Measurements from ENCODE around the gene RBM26. TPM values are rescaled to one million over a fixed set of nuclear protein-coding genes. Genes with fewer than 3 reads are reported as not detected.
A peak's percentile ranks its signal among the peaks of the same experiment; 100 is the strongest.

The RBM26 gene
- total and polyA plus RNA-seq, 2 experiments from 2014 or later, result 19.3 to 45.9 TPM

- H3K79me2 ChIP-seq, result peaks cover 45% of the 10 kb centered on the region
- H3K9me2 ChIP-seq (replicated peaks; ENCODE audit: insufficient read depth), result no peaks in the 10 kb centered on the region
- peak overlapping the region; percentile 100 for H3K27ac ChIP-seq
- no peaks in the 10 kb centered on the region for H3K27me3 ChIP-seq
- H3K9me3 ChIP-seq (ENCODE audit: low read depth), result no peaks in the 10 kb centered on the region
- H2AFZ ChIP-seq, result no peak overlapping the region
- H3K4me3 ChIP-seq, result peak overlapping the region; percentile 89
- 82% methylated on average over 4 of the region's 4 CpGs for WGBS (ENCODE audit: low lambda C conversion rate, missing lambda C conversion rate)
- TF ChIP-seq EZH2phosphoT487 (IDR thresholded peaks at IDR 0.05; ENCODE audit: low read depth, severe bottlenecking, unreplicated experiment), result no peak
- TF ChIP-seq EZH2 (IDR thresholded peaks at IDR 0.05; ENCODE audit: borderline replicate concordance), result no peak
- no peak for TF ChIP-seq CTCF (IDR thresholded peaks at IDR 0.05; ENCODE audit: poor library complexity)
- no peaks in the 10 kb centered on the region for H3K36me3 ChIP-seq (replicated peaks; ENCODE audit: insufficient read depth, low read depth)
- H3K4me2 ChIP-seq, result peak overlapping the region; percentile 80
- DNase-seq (ENCODE audit: low spot score), result no peak
- H4K20me1 ChIP-seq (ENCODE audit: insufficient read depth, poor library complexity, severe bottlenecking), result peaks cover 24% of the 10 kb centered on the region
- peaks cover 32% of the 10 kb centered on the region for H3K4me1 ChIP-seq (ENCODE audit: insufficient read depth)
Measured at GRCh38 chr13:79407349-79407979, 1.4 kb upstream of the RBM26 start.

GRCh38 chr13:79406597-79406908, 498 bp upstream of the RBM26 start:
- no peak for DNase-seq (ENCODE audit: low spot score)
- Histone ChIP-seq H3K36me3 (replicated peaks; ENCODE audit: insufficient read depth, low read depth) (no peaks in the 10 kb centered on the region), H3K9me2 (replicated peaks; ENCODE audit: insufficient read depth) (no peaks in the 10 kb centered on the region), H3K4me3 (peak overlapping the region; percentile 89), H3K9me3 (ENCODE audit: low read depth) (no peaks in the 10 kb centered on the region), H3K4me2 (peak overlapping the region; percentile 80), H3K4me1 (ENCODE audit: insufficient read depth) (peaks cover 39% of the 10 kb centered on the region), H3K27ac (peak overlapping the region; percentile 100), H4K20me1 (ENCODE audit: insufficient read depth, poor library complexity, severe bottlenecking) (peaks cover 33% of the 10 kb centered on the region), H3K27me3 (no peaks in the 10 kb centered on the region), H3K79me2 (peaks cover 54% of the 10 kb centered on the region), H2AFZ (peak overlapping the region; percentile 79)
- 11% methylated on average over 4 of the region's 4 CpGs for WGBS (ENCODE audit: low lambda C conversion rate, missing lambda C conversion rate)
- TF ChIP-seq CTCF (IDR thresholded peaks at IDR 0.05; ENCODE audit: poor library complexity) (no peak), EZH2 (IDR thresholded peaks at IDR 0.05; ENCODE audit: borderline replicate concordance) (no peak), EZH2phosphoT487 (IDR thresholded peaks at IDR 0.05; ENCODE audit: low read depth, severe bottlenecking, unreplicated experiment) (no peak)

- H3K4me3 ChIP-seq, result peak overlapping the region; percentile 89
- no peaks in the 10 kb centered on the region for H3K36me3 ChIP-seq (replicated peaks; ENCODE audit: insufficient read depth, low read depth)
- no peaks in the 10 kb centered on the region for H3K9me2 ChIP-seq (replicated peaks; ENCODE audit: insufficient read depth)
- DNase-seq (ENCODE audit: low spot score), result no peak
- peak overlapping the region; percentile 80 for H3K4me2 ChIP-seq
- H3K4me1 ChIP-seq (ENCODE audit: insufficient read depth), result peaks cover 39% of the 10 kb centered on the region
- H3K9me3 ChIP-seq (ENCODE audit: low read depth), result no peaks in the 10 kb centered on the region
- peaks cover 65% of the 10 kb centered on the region for H3K79me2 ChIP-seq
- H4K20me1 ChIP-seq (ENCODE audit: insufficient read depth, poor library complexity, severe bottlenecking), result peaks cover 43% of the 10 kb centered on the region
- no peaks in the 10 kb centered on the region for H3K27me3 ChIP-seq
- TF ChIP-seq EZH2phosphoT487 (IDR thresholded peaks at IDR 0.05; ENCODE audit: low read depth, severe bottlenecking, unreplicated experiment) (no peak), EZH2 (IDR thresholded peaks at IDR 0.05; ENCODE audit: borderline replicate concordance) (no peak)
- peak overlapping the region; percentile 100 for H3K27ac ChIP-seq
- H2AFZ ChIP-seq, result peak overlapping the region; percentile 92
- WGBS (ENCODE audit: low lambda C conversion rate, missing lambda C conversion rate), result under 1% methylated on average over 16 of the region's 19 CpGs
Measured at GRCh38 chr13:79405501-79405830, 589 bp downstream of the RBM26 start.

DNA sequence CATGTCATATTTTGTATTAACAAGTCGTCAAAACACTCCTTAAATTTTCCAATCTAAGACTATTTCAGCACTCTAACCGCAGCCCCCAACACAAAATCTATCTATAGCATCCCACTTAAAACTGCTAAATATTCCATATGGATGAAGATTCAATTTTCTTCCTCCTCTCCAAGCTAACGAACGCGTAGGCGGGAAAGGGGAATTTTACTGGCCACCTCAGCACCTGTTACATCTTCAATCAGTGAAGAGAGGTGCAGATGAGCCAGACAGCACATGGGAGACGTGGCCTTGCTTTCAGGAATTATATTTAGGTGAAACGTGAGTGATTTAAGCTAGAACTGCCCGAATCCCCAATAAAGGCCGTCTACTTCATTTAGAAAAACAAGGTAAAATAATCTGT, 1.1 kb downstream of the RBM26 start:
- H3K4me2 ChIP-seq, result peak overlapping the region; percentile 80
- no peaks in the 10 kb centered on the region for H3K9me2 ChIP-seq (replicated peaks; ENCODE audit: insufficient read depth)
- 4% methylated on average over 10 of the region's 10 CpGs for WGBS (ENCODE audit: low lambda C conversion rate, missing lambda C conversion rate)
- peaks cover 46% of the 10 kb centered on the region for H4K20me1 ChIP-seq (ENCODE audit: insufficient read depth, poor library complexity, severe bottlenecking)
- peak overlapping the region; percentile 100 for H3K27ac ChIP-seq
- no peaks in the 10 kb centered on the region for H3K27me3 ChIP-seq
- DNase-seq (ENCODE audit: low spot score), result no peak
- H3K4me1 ChIP-seq (ENCODE audit: insufficient read depth), result peaks cover 39% of the 10 kb centered on the region
- no peaks in the 10 kb centered on the region for H3K9me3 ChIP-seq (ENCODE audit: low read depth)
- no peaks in the 10 kb centered on the region for H3K36me3 ChIP-seq (replicated peaks; ENCODE audit: insufficient read depth, low read depth)
- peaks cover 70% of the 10 kb centered on the region for H3K79me2 ChIP-seq
- peak overlapping the region; percentile 92 for H2AFZ ChIP-seq
- peak overlapping the region; percentile 89 for H3K4me3 ChIP-seq
- no peak for TF ChIP-seq EZH2phosphoT487 (IDR thresholded peaks at IDR 0.05; ENCODE audit: low read depth, severe bottlenecking, unreplicated experiment)
